HCT116 (cell line): ENCODE measurements around the gene TAPBPL. TPM values are rescaled to one million over a fixed set of nuclear protein-coding genes. Genes with fewer than 3 reads are reported as not detected.

Experiments
- ATAC-seq: fragments of 200-7000 bp; cut with Tn5 transposase; 2 replicates; pipeline ENCODE4 v1.9.1; 2020; ENCODE audit warnings: mild to moderate bottlenecking, moderate library complexity
- BruUV-seq: library from RNA; stranded (reverse); fragments of 400-500 nt; replicated peaks from 2 replicates; lab custom pipeline; 2021; lab: Mats Ljungman, UMichigan
- CTCF ChIA-PET: fragments of 300-600 bp; sonication (Branson Sonifier 250); formaldehyde crosslinking; loops from one replicate; lab custom pipeline; 2021; ENCODE audit warnings: antibody characterized with exemption; lab: Charles Lee
- POLR2A ChIA-PET: fragments of 300-600, 350-600 bp; sonication (Branson Sonifier 250); formaldehyde crosslinking; loops from one replicate; lab custom pipeline; 2021; ENCODE audit warnings: antibody characterized with exemption; lab: Charles Lee
- RAD21 ChIA-PET, 2 experiments: fragments of 300-600 bp; sonication (Branson Sonifier 250); formaldehyde crosslinking; loops; one replicate each; lab custom pipeline; 2023; ENCODE audit warnings: low total read pairs in 2 of 2; ENCODE audit not compliant: uncharacterized antibody in 2 of 2, unreplicated experiment in 2 of 2, low non-redundant PET in 1 of 2; lab: Charles Lee
- DNase-seq: peaks from one replicate; pipeline ENCODE4 v3.0.0-alpha.2; 2010; ENCODE audit warnings: low read depth, low spot score
- H2AFZ ChIP-seq: fragments of 200-600 bp; shearing (Covaris generic), sonication (generic); 2 replicates; pipeline ENCODE4 v1.6.1; 2017; ENCODE audit warnings: low read depth, mixed run types, mixed read lengths, antibody characterized with exemption, low read length; ENCODE audit not compliant: poor library complexity, severe bottlenecking
- H3K27ac ChIP-seq: 2 replicates; pipeline ENCODE4 v1.5.1; 2012; ENCODE audit warnings: low read depth, low read length
- H3K27me3 ChIP-seq: fragments of 200-600 bp; sonication (generic); 2 replicates; pipeline ENCODE4 v1.6.1; 2016; ENCODE audit warnings: mixed run types, low read length, mixed read lengths; ENCODE audit not compliant: insufficient read depth
- H3K36me3 ChIP-seq, 2 experiments: fragments of 200-500 bp in 1 of 2; fragments of 200-600 bp in 1 of 2; sonication (Bioruptor generic) in 1 of 2; sonication (generic) in 1 of 2; 2 replicates each; pipeline versions ENCODE4 v1.5.1 to v1.6.1; 2014 to 2016; ENCODE audit warnings: low read length in 2 of 2, inconsistent platforms in 1 of 2, mixed read lengths in 1 of 2, mixed run types in 1 of 2; ENCODE audit not compliant: insufficient read depth in 2 of 2, control insufficient read depth in 1 of 2
- H3K4me1 ChIP-seq, 2 experiments: fragments of 200-600 bp in 1 of 2; sonication (generic) in 1 of 2; 2 replicates each; pipeline versions ENCODE4 v1.5.1 to v1.6.1; 2012 to 2017; ENCODE audit warnings: low read length in 2 of 2, inconsistent platforms in 1 of 2, mild to moderate bottlenecking in 1 of 2, mixed read lengths in 1 of 2, mixed run types in 1 of 2, moderate library complexity in 1 of 2; ENCODE audit not compliant: insufficient read depth in 2 of 2, control insufficient read depth in 1 of 2
- H3K4me2 ChIP-seq: fragments of 200-600 bp; sonication (generic); 2 replicates; pipeline ENCODE4 v1.6.1; 2017; ENCODE audit warnings: mixed run types, low read length, mixed read lengths
- H3K4me3 ChIP-seq, 2 experiments: fragments of 200-600 bp in 1 of 2; sonication (generic) in 1 of 2; replicated peaks in 1 of 2; 2 replicates each; pipeline ENCODE4 v1.5.1; 2011 to 2016; ENCODE audit warnings: low read length in 2 of 2, control low read depth in 1 of 2, low read depth in 1 of 2, mild to moderate bottlenecking in 1 of 2, mixed read lengths in 1 of 2, mixed run types in 1 of 2
- H3K79me2 ChIP-seq: fragments of 200-600 bp; sonication (generic); 2 replicates; pipeline ENCODE4 v1.6.1; 2017; ENCODE audit warnings: mild to moderate bottlenecking, mixed run types, low read length, moderate library complexity, mixed read lengths; ENCODE audit not compliant: insufficient read depth
- H3K9ac ChIP-seq: fragments of 200-600 bp; sonication (generic); 2 replicates; pipeline ENCODE4 v1.6.1; 2016; ENCODE audit warnings: low read length, mixed read lengths
- H3K9me2 ChIP-seq: fragments of 200-600 bp; sonication (generic), shearing (Covaris generic); 2 replicates; pipeline ENCODE4 v1.6.1; 2017; ENCODE audit warnings: mixed run types, mild to moderate bottlenecking, moderate library complexity; ENCODE audit not compliant: insufficient read depth
- H3K9me3 ChIP-seq, 2 experiments: fragments of 200-500 bp in 1 of 2; fragments of 200-600 bp in 1 of 2; sonication (Bioruptor generic) in 1 of 2; sonication (generic) in 1 of 2; 2 replicates each; pipeline ENCODE4 v1.6.1; 2014 to 2017; ENCODE audit warnings: low read length in 2 of 2, mixed read lengths in 2 of 2, inconsistent platforms in 1 of 2, low read depth in 1 of 2, mild to moderate bottlenecking in 1 of 2, mixed run types in 1 of 2, moderate library complexity in 1 of 2; ENCODE audit not compliant: control insufficient read depth in 1 of 2, insufficient read depth in 1 of 2
- H4K20me1 ChIP-seq: fragments of 200-600 bp; sonication (generic), shearing (Covaris generic); 2 replicates; pipeline ENCODE4 v1.6.1; 2017; ENCODE audit warnings: mixed run types, mild to moderate bottlenecking, moderate library complexity; ENCODE audit not compliant: insufficient read depth
- ATF3 ChIP-seq: IDR thresholded peaks from 2 replicates; pipeline ENCODE4 v1.6.1; 2012
- CBX3 ChIP-seq: IDR thresholded peaks from 2 replicates; pipeline ENCODE4 v1.6.1; 2012; ENCODE audit warnings: low read depth
- CEBPB ChIP-seq: IDR thresholded peaks from 2 replicates; pipeline ENCODE4 v1.6.1; 2012; ENCODE audit warnings: low read depth
- EZH2phosphoT487 ChIP-seq: fragments of 200-600 bp; IDR thresholded peaks from 2 replicates; pipeline ENCODE4 v1.6.1; 2018; ENCODE audit warnings: antibody characterized with exemption, borderline replicate concordance
- RAD21 ChIP-seq: IDR thresholded peaks from 2 replicates; pipeline ENCODE4 v1.6.1; 2012; ENCODE audit warnings: low read depth, mild to moderate bottlenecking
- SRF ChIP-seq: IDR thresholded peaks from 2 replicates; pipeline ENCODE4 v1.6.1; 2012; ENCODE audit warnings: low read depth
- YY1 ChIP-seq: IDR thresholded peaks from 2 replicates; pipeline ENCODE4 v1.6.1; 2011; ENCODE audit warnings: low read length, low read depth, moderate library complexity, mild to moderate bottlenecking; ENCODE audit not compliant: insufficient replicate concordance; ENCODE audit errors: extremely low read depth
- ZBTB33 ChIP-seq: IDR thresholded peaks from 2 replicates; pipeline ENCODE4 v1.6.1; 2011; ENCODE audit warnings: mild to moderate bottlenecking, low read length, moderate library complexity; ENCODE audit not compliant: insufficient replicate concordance; ENCODE audit errors: extremely low read depth
- intact Hi-C: fragments of 100-400 bp; cut with micrococcal nuclease; formaldehyde crosslinking; loops from 2 replicates; pipeline ENCODE4 v1.10.0; 2022
- total RNA-seq: library from RNA; stranded (reverse); gene quantifications from one replicate; pipeline ENCODE4 v1.2.1, GENCODE V29; 2021; ENCODE audit not compliant: unreplicated experiment

Gene TAPBPL
- total RNA-seq, 1 experiment from 2014 or later = 0.54 TPM

GRCh38 chr12:6430124-6430989 lies 21.5 kb upstream of the TAPBPL start (continued):
- TF ChIP-seq YY1 (no peak), ATF3 (no peak), RAD21 (no peak), EZH2phosphoT487 (no peak)
- TF ChIP-seq, all 23 proteins: peak for 10

- Histone ChIP-seq H3K9me2 (no peaks in the 10 kb centered on the region), H3K9me3 (no peaks in the 10 kb centered on the region), H3K27ac (no peak overlapping the region), H3K79me2 (no peaks in the 10 kb centered on the region), H3K4me1 (peaks cover 16 to 24% of the 10 kb centered on the region in 2 experiments), H4K20me1 (no peaks in the 10 kb centered on the region), H3K36me3 (no peaks in the 10 kb centered on the region), H3K27me3 (no peaks in the 10 kb centered on the region), H3K9ac (no peak overlapping the region), H3K4me3 (no peak overlapping the region), H2AFZ (no peak overlapping the region), H3K4me2 (no peak overlapping the region)
- ChIA-PET RAD21 (no interaction called here), CTCF (no interaction called here), POLR2A (no interaction called here)
- no peak for DNase-seq
- intact Hi-C loops = no loop called here
- ATAC-seq = no peak
- TF ChIP-seq CEBPB (no peak), ZBTB33 (no peak), SRF (no peak), CBX3 (no peak), ATF3 (no peak)
- BruUV-seq = no TSS peak
Observed at GRCh38 chr12:6432991-6433390, 18.9 kb upstream of the TAPBPL start.
